Femur (tissue), 1 donor: ENCODE measurements around the gene ABCC4.

Experiments used
- DNase-seq: peaks from one replicate; pipeline ENCODE4 v3.0.0-alpha.2; 2017

Gene ABCC4, protein sequence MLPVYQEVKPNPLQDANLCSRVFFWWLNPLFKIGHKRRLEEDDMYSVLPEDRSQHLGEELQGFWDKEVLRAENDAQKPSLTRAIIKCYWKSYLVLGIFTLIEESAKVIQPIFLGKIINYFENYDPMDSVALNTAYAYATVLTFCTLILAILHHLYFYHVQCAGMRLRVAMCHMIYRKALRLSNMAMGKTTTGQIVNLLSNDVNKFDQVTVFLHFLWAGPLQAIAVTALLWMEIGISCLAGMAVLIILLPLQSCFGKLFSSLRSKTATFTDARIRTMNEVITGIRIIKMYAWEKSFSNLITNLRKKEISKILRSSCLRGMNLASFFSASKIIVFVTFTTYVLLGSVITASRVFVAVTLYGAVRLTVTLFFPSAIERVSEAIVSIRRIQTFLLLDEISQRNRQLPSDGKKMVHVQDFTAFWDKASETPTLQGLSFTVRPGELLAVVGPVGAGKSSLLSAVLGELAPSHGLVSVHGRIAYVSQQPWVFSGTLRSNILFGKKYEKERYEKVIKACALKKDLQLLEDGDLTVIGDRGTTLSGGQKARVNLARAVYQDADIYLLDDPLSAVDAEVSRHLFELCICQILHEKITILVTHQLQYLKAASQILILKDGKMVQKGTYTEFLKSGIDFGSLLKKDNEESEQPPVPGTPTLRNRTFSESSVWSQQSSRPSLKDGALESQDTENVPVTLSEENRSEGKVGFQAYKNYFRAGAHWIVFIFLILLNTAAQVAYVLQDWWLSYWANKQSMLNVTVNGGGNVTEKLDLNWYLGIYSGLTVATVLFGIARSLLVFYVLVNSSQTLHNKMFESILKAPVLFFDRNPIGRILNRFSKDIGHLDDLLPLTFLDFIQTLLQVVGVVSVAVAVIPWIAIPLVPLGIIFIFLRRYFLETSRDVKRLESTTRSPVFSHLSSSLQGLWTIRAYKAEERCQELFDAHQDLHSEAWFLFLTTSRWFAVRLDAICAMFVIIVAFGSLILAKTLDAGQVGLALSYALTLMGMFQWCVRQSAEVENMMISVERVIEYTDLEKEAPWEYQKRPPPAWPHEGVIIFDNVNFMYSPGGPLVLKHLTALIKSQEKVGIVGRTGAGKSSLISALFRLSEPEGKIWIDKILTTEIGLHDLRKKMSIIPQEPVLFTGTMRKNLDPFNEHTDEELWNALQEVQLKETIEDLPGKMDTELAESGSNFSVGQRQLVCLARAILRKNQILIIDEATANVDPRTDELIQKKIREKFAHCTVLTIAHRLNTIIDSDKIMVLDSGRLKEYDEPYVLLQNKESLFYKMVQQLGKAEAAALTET (N-terminal part only)

GRCh38 chr13:95301183-95301967 is at the start of gene ABCC4:
ABCC4 (minus strand) TSS chr13:95301451; CDS start chr13:95301314, 137 bp downstream.
- peak; percentile 71 for DNase-seq

GRCh38 chr13:95349267-95349666 is 48.0 kb upstream of the ABCC4 start:
- DNase-seq: no peak

DNA sequence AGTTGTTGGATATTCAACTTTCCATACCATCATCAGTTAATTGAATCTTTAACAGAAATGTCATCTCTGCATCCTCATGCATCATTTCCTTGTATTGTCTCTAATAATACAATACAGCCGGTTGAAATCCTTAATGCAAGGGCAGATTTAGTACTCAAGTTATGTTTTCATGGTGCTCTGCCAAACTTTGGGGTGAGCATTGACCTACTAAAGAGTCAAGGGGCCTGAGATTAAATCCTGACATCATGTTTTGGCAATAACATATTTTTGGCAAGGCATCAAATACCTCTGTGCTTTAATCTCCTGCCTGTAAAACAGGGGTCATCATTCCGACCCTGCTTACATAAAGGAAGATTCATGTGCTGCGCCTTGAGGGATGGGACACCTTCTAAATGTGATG is 42.7 kb upstream of the ABCC4 start:
- no peak for DNase-seq

DNA sequence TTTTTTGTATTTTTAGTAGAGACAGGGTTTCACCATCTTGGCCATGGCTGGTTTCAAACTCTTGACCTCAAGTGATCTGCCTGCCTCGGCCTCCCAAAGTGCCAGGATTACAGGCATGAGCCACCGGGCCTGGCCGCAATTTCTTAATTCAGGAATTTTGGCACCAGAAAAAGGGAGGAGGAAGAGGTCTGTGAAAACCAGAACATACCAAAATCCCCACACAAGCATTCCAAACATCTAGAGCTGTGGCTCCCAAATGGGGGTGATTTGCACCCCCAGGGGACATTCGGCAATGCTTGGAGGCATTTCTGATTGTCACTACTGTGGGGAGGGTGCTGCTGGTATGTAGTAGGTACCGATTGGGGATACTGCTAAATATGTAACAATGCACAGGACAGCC is 40.2 kb upstream of the ABCC4 start:
- DNase-seq: no peak

- no peak for DNase-seq
Measured at GRCh38 chr13:95338905-95339304, 37.7 kb upstream of the ABCC4 start.

DNA sequence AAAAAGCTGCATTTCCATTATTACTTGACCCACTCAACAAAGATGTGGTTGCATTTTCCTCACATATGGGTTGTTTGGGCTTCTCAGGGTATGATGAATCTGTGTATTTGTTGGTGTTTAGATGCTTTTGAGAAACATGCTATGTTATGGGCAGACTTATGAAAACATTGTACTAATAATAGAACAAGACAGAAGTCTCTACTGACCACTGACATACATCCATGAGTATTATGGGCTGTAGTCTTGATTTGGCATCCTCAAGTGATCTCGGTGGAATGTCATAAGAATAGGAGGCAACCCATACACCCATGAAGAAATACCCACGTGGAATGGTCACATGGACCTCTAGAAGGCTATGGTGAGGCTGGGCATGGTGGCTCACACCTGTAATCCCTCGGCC is 36.3 kb upstream of the ABCC4 start:
- DNase-seq: no peak

DNA sequence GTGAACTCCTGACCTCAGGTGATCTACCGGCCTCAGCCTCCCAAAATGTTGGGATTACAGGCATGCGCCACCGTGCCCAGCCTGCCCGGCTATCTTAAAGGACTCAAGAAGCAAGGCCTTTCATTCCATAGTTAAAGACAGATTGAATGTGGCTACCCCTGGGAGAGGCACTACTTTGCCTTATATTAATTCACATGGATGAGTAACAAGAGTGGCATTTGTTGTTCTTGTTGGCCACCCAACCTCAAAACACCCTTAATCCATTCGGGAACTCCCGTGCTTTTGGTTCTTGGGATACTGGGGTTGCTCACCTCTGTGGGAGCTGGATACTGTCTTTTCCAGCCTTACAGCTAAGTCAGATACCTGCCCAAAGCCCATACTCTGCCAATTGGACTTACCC is 34.4 kb upstream of the ABCC4 start:
- DNase-seq: no peak

GRCh38 chr13:95328386-95328785 is 27.1 kb upstream of the ABCC4 start:
- DNase-seq: no peak

DNA sequence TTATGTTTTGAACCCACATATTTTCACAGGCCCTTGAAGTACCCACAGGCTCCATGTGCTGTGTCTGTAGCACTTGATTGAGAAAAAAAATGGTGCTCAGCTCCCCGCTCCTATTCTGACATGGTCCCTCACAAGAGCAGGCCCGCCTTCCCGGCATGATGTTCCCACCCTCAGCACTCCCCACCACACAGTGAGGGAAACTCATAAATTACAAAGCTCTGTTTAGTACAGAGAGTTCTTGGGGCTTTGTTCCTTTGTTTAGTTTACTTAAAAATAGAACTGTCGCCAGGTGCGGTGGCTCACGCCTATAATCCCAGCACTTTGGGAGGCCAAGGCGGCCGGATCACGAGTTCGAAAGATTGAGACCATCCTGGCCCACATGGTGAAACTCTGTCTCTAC is 25.9 kb upstream of the ABCC4 start:
- DNase-seq: no peak

GRCh38 chr13:95326695-95327094 is 25.4 kb upstream of the ABCC4 start:
- no peak for DNase-seq

- no peak for DNase-seq
Measured at GRCh38 chr13:95325485-95325884, 24.2 kb upstream of the ABCC4 start.

- DNase-seq: no peak
Measured at GRCh38 chr13:95323930-95324662, 22.8 kb upstream of the ABCC4 start.

DNA sequence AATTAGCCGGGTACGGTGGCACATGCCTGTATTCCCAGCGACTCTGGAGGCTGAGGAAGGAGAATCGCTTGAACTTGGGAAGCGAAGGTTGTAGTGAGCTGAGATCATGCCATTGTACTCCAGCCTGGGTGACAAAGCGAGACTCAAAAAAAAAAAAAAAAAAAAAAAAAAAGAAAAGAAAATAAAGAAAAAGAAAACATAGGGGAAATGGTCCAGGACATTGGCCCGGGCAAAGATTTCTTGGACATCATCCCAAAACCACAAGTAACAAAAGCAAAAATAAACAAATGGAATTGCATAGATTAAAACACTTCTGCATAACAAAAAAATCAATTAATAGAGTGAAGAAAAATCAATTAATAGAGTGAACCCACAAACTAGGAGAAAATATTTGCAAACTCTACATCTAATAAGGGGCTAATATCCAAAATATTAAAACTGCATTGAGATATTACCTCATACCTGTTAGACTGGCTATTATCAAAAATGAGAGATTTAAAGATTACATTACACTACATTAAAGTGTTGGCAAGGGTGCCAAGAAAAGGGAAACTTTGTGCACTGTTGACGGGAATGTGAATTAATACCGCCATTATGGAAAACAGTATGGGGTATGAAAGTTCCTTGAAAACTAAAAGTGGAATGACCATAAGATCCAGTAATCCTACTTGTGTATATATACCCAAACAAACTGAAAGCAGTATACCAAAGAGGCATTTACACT is 18.5 kb upstream of the ABCC4 start:
- DNase-seq: no peak

DNA sequence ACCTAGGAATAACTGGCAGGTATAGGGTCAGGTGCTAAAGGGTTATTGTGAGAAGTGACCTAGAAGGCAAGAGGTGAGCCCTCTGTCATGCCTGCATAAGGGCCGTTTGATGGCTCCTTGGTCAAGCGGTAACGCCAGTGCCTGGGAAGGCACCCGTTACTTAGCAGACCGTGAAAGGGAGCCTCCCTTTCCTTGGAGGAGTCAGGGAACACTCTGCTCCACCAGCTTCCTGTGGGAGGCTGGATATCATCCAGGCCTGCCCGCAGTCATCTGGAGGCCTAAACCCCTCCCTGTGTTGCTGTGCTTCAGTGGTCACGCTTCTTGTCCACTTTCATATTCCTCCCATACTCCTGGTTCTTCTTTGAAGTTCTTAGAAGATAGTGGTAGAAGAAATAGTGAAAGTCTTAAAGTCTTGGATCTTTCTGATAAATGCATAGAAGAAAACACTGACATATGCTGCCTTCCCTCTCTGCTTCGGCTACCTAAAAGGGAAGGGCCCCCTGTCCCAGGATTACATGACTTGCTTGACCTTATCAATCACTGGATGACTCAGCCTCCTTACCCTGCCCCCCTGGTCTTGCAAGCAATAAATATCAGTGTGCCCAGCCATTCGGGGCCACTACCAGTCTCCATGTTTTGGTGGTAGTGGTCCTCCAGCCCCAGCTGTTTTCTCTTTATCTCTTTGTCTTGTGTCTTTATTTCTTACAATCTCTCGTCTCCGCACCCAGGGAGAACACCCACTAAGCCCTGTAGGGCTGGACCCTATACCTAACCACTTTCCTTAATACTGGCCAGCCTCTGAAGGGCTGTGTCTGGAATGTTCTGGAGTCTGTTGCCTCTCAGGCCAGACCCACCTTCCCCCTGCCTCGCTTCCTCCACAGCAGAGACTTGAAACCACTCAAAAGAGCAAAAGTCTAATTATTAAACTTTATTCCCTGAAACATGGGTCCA is 16.1 kb upstream of the ABCC4 start:
- no peak for DNase-seq

DNA sequence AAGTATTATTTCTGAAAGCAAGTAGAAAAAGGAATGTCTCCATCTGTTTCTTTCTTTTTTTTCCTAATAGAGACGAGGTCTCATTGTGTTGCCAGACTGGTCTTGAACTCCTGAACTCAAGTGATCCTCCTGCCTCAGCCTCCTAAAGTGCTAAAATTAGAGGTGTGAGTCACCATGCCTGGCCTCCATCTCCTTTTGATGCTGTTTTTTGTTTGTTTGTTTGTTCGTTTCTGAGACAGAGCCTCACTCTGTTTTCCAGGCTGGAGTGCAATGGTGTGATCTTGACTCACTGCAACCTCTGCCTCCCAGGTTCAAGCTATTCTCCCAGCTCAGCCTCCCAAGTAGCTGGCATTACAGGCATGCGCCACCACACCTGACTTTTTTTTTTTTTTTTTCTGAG is 14.5 kb upstream of the ABCC4 start:
- no peak for DNase-seq

DNA sequence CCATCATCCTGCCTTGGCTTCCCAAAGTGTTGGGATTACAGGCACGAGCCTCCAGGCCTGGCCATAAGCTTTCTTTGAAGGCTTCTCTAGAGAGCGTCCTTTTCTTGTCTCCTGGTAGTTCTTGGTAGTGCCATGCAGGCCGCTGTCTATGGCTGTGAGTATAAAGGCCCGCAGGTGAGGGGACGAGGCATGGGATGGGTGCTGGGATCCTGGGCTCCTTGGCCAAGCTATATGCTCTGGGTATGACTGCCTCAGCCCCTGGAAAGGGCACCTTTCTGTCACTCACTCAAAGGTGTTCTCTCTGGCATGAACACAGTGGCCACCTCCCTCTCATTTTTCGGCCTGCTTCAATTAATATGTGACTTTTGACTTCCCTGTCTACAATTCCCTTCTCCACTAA is 6.3 kb upstream of the ABCC4 start:
- DNase-seq: no peak

GRCh38 chr13:95304453-95304852 is 3.2 kb upstream of the ABCC4 start:
- no peak for DNase-seq

DNA sequence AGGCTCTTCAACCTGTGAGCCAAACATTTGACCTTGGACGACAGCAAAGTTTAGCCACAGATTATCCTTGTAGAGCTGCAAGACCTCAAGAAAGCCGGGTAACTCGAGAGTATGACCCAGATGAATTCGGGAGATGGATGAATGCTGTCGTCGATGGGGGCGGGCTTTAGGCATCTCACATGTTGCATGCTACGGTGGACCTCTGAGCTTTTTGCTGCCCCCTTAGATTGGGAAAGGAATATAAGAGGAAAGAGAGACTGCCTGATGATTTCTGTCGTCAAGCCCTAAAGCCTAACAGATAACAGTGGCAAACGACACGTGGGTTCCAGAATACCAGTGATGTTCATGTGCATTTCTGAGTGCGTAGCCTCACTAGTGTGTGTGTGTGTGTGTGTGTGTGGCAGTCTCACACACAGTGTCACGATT is 730 bp upstream of the ABCC4 start:
- DNase-seq: no peak

GRCh38 chr13:95300625-95301182 is 547 bp downstream of the ABCC4 start:
- peak; percentile 66 for DNase-seq
